ENCODE data around the gene LRRC2.

The LRRC2 gene

GRCh38 chr3:46468753-46469600 is 97.1 kb downstream of the LRRC2 start:
- no peaks in the 10 kb centered on the region for H3K9me3 ChIP-seq (ENCODE audit: control insufficient read depth, low read length)
- H3K4me3 ChIP-seq (ENCODE audit: insufficient read depth, low read depth, low read length) = no peak overlapping the region
- no peaks in the 10 kb centered on the region for H3K27me3 ChIP-seq (ENCODE audit: control insufficient read depth, insufficient read depth, low read length, poor library complexity, severe bottlenecking)
- no peaks in the 10 kb centered on the region for H3K36me3 ChIP-seq (ENCODE audit: control insufficient read depth, insufficient read depth, low read length)
- no peaks in the 10 kb centered on the region for H3K4me1 ChIP-seq (ENCODE audit: control insufficient read depth, insufficient read depth, low read length)
- WGBS, 2 experiments = 92% methylated on average over 6 of the region's 6 CpGs
- H3K27ac ChIP-seq (ENCODE audit: insufficient read depth, low read depth, low read length, poor library complexity, severe bottlenecking) = no peak overlapping the region

- WGBS, 2 experiments = 87 to 88% methylated on average over 4 of the region's 4 CpGs
- no peaks in the 10 kb centered on the region for H3K27me3 ChIP-seq (ENCODE audit: control insufficient read depth, insufficient read depth, low read length, poor library complexity, severe bottlenecking)
These were observed 98.5 kb downstream of the LRRC2 start for GRCh38 chr3:46467562-46467961.

GRCh38 chr3:46466871-46467403 is 99.2 kb downstream of the LRRC2 start:
- Histone ChIP-seq H3K9me3 (ENCODE audit: control insufficient read depth, low read length) (no peaks in the 10 kb centered on the region), H3K27ac (ENCODE audit: insufficient read depth, low read depth, low read length, poor library complexity, severe bottlenecking) (no peak overlapping the region), H3K4me1 (ENCODE audit: control insufficient read depth, insufficient read depth, low read length) (no peaks in the 10 kb centered on the region), H3K4me3 (ENCODE audit: insufficient read depth, low read depth, low read length) (no peak overlapping the region), H3K36me3 (ENCODE audit: control insufficient read depth, insufficient read depth, low read length) (no peaks in the 10 kb centered on the region), H3K27me3 (ENCODE audit: control insufficient read depth, insufficient read depth, low read length, poor library complexity, severe bottlenecking) (no peaks in the 10 kb centered on the region)
- 96 to 100% methylated on average over 1 of the region's 1 CpG for WGBS, 2 experiments

More at GRCh38 chr3:46467562-46467961, 98.5 kb downstream of the LRRC2 start:
- no peak overlapping the region for H3K4me3 ChIP-seq (ENCODE audit: insufficient read depth, low read depth, low read length)
- no peaks in the 10 kb centered on the region for H3K36me3 ChIP-seq (ENCODE audit: control insufficient read depth, insufficient read depth, low read length)
- no peaks in the 10 kb centered on the region for H3K4me1 ChIP-seq (ENCODE audit: control insufficient read depth, insufficient read depth, low read length)
- no peak overlapping the region for H3K27ac ChIP-seq (ENCODE audit: insufficient read depth, low read depth, low read length, poor library complexity, severe bottlenecking)
- H3K9me3 ChIP-seq (ENCODE audit: control insufficient read depth, low read length) = no peaks in the 10 kb centered on the region

GRCh38 chr3:46466273-46466672 is 99.8 kb downstream of the LRRC2 start:
- H3K4me3 ChIP-seq (ENCODE audit: insufficient read depth, low read depth, low read length) = no peak overlapping the region
- H3K27me3 ChIP-seq (ENCODE audit: control insufficient read depth, insufficient read depth, low read length, poor library complexity, severe bottlenecking) = no peaks in the 10 kb centered on the region
- no peaks in the 10 kb centered on the region for H3K4me1 ChIP-seq (ENCODE audit: control insufficient read depth, insufficient read depth, low read length)
- no peaks in the 10 kb centered on the region for H3K9me3 ChIP-seq (ENCODE audit: control insufficient read depth, low read length)
- H3K36me3 ChIP-seq (ENCODE audit: control insufficient read depth, insufficient read depth, low read length) = no peaks in the 10 kb centered on the region
- no peak overlapping the region for H3K27ac ChIP-seq (ENCODE audit: insufficient read depth, low read depth, low read length, poor library complexity, severe bottlenecking)
